Omental fat pad (tissue), 4 donors: ENCODE measurements around the gene BBLN. TPM values are rescaled to one million over a fixed set of nuclear protein-coding genes. Genes with fewer than 3 reads are reported as not detected.
A peak's percentile ranks its signal among the peaks of the same experiment; 100 is the strongest.
"Not testable (repeated sequence)": the region's sequence is repeated elsewhere in the genome, so short reads cannot be mapped to it uniquely, and the experiment has no call there.

Experiments
- ATAC-seq: fragments of 150-250 bp; one replicate; pipeline ENCODE4 v1.9.1; 2016; ENCODE audit warnings: mild to moderate bottlenecking, moderate library complexity; ENCODE audit not compliant: low FRiP score
- DNase-seq: peaks from one replicate; pipeline ENCODE4 v3.0.0-alpha.2; 2019; ENCODE audit warnings: low spot score
- CTCF ChIP-seq, 3 donors: fragments of 450-650 bp; IDR thresholded peaks; one replicate each; pipeline ENCODE4 v1.5.1; 2016 to 2017; ENCODE audit warnings: antibody characterized with exemption in 3 of 3, mild to moderate bottlenecking in 3 of 3, moderate library complexity in 2 of 3
- total RNA-seq, 4 donors: library from RNA; depleted of rRNA; stranded (reverse); fragments of >200 nt; gene quantifications; one replicate each; pipeline ENCODE4 v1.1.0, GENCODE V29; 2016

Gene BBLN
- total RNA-seq, result 100 to 1,000 TPM; 117 to 174 (median 138) TPM

GRCh38 chr9:128159784-128160602 is at the start of gene BBLN:
Gene BBLN (plus strand): TSS chr9:128160265. CDS start chr9:128160408, 143 bp downstream.
- peak; percentile 79 for DNase-seq
- TF ChIP-seq CTCF (IDR thresholded peaks at IDR 0.05), result no peak
- peak; percentile 96 for ATAC-seq

- DNase-seq, result not testable (repeated sequence)
These were observed 48.3 kb upstream of the BBLN start for GRCh38 chr9:128111726-128112125.

GRCh38 chr9:128113526-128114325 is 46.3 kb upstream of the BBLN start:
- no peak for TF ChIP-seq CTCF (IDR thresholded peaks at IDR 0.05)
- ATAC-seq (no peak), DNase-seq (no peak)

More at GRCh38 chr9:128111726-128112125, 48.3 kb upstream of the BBLN start:
- not testable (repeated sequence) for ATAC-seq

GRCh38 chr9:128114326-128115186 is 45.5 kb upstream of the BBLN start:
- ATAC-seq (no peak), DNase-seq (no peak)
- no peak for TF ChIP-seq CTCF (IDR thresholded peaks at IDR 0.05)

GRCh38 chr9:128115187-128116103 is 44.6 kb upstream of the BBLN start:
- TF ChIP-seq CTCF (IDR thresholded peaks at IDR 0.05), result no peak
- DNase-seq (no peak), ATAC-seq (no peak)

- TF ChIP-seq CTCF (IDR thresholded peaks at IDR 0.05), result no peak
- ATAC-seq (no peak), DNase-seq (no peak)
These were observed 43.7 kb upstream of the BBLN start for GRCh38 chr9:128116104-128117083.
